Measurements from ENCODE around the gene LCP2.
"Not testable (repeated sequence)": the region's sequence is repeated elsewhere in the genome, so short reads cannot be mapped to it uniquely, and the experiment has no call there.

LCP2 gene

DNA sequence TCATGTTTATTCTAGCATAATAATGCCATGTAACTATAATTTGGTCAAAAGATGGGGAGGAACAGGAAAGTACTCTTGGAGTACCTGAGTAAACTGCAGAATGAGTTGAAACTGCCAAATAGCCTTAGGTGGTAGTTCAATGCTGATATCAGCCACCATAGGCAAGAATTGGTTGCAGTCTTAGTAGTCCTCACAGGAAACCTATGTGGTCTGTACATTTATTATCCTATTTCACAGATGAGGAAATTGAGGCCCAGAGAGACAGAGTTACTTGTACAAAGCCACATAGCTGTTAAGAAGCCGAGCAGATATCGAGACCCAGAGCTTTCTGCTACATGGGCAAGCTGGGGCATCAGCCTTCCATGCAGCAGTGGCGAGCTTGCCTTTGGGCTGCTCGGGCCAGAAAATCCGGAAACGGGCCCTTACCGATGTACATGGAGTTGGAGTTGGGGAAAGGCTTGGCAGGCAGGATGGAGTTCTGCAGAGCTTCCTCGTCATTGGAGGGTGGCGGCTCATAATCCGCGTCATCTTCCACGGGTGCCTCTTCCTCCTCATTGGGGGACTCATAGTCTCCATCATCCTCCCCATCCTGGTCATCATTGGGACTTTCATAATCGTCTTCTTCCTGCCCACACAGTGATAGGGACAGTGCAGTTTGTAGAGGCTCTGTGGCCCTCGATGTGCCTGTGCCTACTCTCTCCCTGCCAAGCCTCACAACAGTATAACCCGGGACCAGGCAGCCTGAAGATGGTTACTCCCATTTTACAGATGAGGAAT, 27.1 kb downstream of the LCP2 start:
- DNase-seq: no peak

DNA sequence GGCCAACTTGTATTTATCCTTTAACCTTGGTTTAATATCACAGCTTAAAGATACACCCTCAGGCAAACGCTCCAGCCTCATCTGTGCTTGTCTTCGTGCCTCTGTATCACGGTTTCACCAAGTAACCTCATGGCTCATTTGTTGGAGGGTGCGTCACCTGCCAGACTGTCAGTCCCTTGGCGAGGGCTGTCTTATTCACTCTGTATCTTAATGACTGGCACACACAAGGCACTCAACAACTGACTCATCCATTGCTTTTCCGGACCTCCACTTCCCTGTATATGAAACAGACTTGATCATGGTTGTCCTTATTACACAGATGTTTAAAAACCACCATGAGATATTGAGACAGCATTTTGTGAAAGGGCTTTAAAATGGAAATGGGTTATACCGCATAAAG, 28.0 kb downstream of the LCP2 start:
- no peak for DNase-seq

DNA sequence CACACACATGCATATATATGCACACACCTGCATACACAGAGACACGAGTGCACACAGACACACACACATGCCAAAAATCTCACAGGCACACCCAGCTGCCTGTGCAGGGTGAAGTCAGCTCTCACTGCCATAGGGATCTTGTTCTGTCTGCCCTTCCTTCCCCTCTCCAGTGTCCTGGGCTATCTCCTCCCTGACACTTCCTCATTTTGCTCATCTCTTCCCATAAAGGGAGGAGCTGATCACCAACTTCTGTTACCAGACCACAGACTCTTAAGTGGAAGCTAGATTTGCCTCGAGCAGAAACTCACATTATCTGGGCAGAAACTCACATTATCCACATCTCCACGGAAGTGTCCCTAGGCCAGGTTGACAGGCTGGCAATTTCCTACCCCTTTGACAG, 28.7 kb downstream of the LCP2 start:
- DNase-seq: no peak

DNA sequence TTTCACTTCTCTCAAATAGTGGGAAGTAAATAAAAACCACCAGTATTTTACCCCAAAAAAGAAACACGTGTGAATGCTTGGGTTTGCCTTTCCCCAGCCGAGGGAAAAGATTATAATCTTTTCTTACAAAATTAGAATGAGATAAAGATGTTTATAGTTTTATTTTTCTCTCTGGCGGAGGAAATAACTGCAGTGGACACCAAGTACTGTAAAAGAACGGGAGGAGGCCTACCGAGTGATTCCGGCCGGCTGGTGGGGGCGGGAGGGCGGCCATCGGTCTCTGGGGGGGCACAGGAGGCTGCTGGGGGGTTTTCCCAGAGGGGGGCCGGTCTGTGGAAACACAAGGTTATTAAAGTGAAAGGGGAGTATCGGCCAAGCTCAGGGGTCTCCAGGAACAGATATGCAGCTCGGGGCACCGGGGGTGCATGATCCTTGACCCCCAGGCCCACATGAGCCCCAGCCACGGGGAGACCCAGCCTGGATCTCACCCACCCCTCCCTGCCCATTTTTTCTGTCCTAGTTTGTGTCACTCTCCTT, 29.4 kb downstream of the LCP2 start:
- DNase-seq: no peak

DNA sequence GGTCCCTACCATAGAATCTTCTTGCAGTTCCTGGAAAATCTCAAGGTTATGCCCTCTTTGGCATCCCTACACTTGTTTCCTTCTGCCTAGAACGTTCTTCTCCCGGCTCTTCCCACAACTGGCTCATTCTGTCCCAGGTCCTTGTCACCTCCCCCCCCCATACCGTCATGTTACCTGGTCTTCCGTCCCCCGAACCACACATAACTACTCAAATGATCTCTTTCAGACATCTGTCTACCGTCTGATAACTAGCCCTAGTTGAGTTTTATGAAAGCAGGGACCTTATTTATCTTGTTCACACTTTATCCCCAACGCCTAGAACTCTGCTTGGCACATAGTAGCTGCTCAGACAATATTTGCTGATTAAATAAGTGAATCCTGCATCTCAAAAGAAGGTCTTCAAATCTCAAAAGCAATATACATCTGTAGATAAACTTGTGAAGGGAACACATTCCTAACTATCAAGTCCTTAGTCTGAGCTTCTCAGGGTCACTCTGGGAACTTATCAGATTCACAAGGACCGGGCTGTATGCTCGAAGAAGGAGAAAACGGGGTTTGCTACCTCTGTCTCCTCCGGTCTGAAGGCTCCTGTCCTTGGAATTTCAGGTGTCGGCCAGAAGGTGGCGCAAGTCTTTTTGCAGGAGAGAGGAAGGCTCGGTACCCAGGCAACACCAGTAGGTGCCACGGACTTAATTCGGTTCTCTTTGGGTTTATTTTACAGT, 30.0 kb downstream of the LCP2 start:
- peak; percentile 59 for DNase-seq

DNA sequence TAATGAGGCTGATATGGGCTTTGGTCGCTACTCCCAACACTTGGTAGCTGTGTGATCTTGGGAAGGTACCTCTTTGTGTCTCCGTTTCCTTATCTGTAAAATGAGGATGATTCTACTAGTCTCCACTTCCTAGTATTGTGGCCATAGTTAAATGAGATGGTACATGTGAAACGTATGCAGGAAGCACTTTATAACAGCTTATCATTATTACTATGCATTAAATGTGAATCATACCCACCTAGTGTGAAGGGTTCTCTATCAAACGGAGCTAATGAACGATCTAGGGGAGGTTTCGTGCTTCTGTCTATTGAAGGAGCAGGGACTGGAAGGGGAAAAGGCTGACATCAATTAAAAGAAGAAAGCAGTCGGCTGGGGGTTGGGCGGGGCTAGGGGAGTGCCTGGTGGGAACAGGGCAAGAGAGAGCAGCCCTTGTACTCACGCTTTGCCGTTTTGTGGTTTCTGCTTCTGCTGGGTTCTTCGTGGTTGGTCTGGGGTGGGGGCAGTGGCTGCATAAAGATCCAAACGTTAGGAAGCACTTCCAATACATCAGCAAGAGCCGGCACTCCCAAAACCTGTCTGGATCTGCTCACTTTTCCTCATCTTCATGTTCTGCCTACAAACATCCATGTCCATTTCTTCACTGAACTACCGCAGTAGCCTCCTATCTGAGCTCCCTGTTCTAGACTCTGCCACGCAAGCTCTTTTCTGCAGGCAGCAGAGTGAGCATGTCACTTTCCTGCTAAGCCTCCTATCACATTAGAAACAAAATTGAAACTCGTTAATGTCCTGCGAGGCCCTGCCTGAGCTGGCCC, 30.8 kb downstream of the LCP2 start:
- DNase-seq: peak; percentile 59

DNA sequence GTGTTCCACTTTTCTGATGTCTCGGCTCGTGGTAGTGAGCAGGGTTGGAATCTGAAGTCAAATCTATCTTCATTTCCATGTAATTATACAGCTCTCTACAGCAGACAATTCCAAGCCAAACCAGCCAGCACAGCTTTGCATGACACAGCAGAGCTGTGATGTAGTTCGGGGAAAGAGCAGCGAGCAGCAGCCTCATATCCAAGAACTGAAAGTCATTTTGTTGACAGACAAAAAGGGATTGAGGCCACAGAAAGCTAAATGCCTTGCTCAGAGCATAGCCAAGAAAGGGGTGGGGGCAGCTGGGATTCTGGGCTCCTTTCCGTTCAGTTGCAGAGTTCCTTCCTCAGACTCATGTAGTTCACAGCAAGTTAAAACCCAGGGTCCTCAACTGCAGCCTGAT, 32.1 kb downstream of the LCP2 start:
- no peak for DNase-seq

DNA sequence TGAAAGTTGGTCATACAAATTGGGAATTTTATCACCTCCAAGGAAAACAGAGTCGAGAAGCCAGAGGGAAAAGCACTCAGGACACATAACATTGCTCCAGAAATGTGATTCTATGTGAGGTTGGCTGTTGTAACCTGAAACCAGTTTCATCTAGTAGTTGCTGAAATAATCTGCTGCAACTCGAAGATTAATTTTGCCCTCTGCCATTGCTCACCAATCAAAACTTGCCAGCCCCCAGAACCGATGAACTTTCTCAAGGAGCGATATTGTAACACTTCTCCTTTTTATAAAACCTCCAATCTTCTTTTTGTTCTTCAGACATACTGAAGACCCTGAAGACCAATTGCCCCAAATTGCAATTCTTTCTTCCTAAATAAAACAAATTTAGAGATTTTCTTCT, 33.7 kb downstream of the LCP2 start:
- no peak for DNase-seq

DNA sequence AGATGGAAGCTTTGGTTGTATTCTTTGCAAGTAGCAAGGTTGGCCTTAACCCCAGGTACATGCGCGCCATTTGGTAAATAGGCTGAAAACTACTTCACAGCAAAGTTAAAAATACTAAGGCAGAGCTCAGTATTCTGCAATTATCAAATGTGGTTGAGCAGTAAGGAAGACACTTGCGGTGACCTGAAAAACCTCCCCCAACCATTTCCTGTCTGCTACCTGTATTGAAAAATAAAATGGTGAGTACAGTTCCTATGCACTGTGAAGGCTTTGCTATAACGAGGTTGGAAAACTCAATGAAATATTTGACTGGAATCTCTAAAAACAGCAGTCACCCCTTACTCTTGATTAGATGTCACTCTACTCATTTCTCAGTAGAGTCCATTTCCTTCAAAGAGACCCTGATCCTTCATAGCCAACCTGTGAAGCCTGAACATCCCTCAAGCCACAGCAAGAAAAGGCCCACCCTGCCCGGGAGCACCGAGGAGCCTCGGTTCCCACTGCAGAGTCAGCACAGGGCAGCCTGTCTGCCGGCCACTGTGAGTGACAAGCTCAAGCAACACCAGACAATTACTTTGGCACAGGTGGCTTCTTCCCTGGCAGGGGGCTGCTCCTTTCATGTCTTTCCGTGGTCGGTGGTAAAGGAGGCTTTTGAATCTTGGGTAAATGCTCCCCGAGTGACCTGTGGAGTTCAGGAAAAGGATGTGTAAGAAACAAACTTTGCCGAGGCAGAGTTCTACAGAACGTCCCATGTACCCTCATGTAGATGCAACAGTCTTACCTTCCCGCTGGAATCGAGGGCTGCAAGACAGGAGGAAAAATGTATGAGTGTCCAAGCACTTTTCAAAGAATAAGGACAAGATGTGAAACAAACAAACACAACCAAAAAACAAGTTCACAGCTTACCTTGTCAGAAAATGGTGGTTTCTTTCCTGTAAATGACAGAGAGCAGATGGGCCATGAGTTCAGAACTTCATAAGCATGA, 35.2 kb downstream of the LCP2 start:
- DNase-seq: peak; percentile 26

DNA sequence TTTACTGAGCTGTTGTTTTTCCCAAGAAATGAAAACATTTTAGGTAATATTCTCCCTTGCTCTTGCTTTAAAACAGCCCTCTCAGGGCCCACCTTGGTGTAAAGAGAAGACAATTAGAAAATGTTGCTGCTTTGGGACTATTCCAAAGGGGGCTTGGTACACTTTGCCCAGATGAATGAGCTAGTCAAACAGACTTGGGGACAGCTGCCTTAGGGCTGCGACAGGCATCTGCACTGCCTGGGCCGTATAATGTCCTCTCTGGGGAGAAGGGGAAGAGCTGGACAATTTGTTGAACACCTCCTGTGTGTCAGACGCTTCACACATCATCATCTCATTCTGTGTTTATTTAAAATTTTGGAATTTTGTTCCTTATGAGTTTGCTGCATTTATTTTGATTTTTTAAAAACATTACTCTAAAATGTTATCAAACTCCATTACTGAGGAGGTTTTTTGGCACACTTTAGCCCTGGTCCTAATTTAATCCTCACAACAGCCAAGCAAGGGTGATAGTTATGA, 36.0 kb downstream of the LCP2 start:
- DNase-seq: no peak

DNA sequence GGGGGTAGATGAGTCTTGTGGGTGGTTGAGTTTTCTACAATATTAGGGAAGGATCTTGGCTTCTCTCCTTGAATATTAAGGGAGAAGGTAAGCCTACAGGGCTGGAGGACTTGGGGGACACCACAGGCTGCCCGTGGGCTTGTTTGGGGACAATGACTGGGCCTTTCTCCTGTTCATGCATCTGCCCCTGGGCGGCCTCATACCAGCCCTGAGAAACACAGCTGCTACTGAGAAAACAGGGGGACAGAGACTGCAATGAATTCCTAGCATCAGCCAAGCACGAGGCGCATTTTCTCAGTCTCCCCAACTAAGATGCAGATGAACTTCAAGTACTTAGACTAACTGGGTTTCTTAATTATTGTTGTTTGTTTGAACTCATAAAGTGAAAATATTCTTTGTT, 40.2 kb downstream of the LCP2 start:
- no peak for DNase-seq

DNA sequence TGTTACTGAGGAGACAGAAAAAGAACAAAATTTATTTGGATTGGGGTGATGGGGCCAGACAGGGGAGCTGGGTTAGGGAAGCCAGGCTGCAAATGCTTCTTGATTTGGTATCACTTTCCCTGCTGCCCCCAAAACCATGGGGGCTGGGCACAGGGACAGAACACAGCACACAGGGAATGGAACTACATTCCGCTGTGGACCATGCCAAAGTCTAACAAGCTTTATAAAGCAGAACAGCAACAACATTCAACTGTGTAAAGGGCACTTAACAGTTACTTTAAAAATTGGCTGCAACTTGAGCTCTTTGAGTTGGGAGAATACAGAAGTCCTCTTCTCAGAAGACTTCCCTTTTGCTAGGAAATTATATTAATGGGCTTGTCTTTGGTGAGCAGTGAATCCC, 41.0 kb downstream of the LCP2 start:
- DNase-seq: no peak

DNA sequence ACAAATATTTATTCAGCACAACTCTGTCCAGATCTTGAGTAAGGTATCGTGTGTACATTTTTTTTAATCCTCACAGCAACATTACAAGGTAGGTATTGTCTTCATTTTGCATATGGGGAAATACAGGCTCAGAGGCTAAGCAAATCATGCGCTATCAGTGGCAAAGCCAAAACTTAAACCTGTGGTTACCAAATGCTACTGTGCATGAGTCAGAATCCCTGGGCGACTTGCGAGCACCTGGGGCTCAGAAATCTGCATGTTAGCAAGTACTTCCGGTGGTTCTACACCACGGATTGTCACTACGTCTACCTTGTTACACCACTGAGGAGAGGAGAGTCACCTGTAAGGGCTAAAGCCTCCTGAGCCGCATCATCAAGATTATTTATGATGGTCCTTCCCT, 43.5 kb downstream of the LCP2 start:
- peak; percentile 30 for DNase-seq

DNA sequence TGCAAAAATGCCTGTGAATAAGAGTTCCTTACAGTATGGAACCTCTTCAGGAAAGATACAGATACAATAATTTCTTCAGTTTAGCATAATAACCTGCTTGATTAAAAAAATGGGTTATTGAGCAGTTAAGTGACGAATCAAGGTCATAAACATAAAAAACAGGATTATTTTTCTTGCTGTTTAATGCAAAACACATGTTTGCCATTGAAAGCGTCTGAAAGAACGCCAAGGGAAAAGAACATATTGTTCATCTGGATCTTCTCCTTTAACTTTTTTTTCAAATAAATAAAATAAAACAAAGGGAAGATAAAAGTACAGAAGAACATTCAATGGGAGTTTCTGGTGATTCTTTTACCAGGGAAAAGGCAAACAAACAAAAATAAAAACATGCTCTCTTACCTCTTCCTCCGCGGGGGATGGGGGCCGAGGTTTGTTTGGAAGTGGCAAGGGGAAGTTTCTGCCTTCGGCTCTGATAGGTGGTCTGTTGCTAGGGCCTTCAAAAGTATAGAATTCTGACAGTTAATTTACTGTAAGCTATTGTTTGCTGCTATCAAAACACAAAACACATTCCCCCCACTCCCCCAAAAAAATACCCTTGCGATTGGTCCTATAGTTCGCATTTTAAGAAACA, 44.7 kb downstream of the LCP2 start:
- no peak for DNase-seq

DNA sequence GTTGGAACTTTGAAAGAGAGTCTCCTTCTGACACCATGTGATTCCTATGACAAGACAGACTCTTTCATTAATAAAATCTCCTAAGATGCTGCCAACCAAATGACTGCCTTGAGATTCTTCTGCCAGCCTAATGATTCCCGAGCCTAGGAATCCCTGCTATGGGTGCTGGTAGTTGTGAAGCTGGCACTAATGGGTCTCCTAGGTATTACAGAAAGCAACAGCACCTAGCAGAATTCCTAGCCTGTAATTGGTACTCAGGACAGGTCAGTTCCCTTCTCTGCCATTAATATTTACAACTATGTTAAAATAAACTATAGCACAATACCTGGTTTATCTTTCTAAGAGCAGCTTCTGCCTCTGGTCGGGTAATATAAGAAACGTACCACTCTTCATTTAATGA, 45.5 kb downstream of the LCP2 start:
- DNase-seq: no peak

DNA sequence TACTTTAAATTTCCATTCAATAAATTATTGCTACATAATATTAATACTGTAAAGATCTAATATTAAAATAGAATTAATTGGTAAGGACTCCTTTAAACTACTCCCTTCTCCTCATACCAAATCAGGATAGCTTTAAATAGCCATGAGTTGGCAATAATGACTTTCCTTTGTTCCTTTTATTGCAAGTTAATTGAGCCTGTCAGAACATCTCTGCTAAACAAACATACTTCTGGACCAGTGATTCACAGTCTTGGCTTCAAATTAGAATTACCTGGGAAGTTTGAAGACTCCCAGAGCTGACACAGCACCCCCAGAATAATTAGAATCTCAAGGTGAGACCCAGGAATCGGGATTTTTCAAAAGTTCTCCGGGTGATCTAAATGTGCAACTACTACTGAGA, 46.1 kb downstream of the LCP2 start:
- DNase-seq: no peak

DNA sequence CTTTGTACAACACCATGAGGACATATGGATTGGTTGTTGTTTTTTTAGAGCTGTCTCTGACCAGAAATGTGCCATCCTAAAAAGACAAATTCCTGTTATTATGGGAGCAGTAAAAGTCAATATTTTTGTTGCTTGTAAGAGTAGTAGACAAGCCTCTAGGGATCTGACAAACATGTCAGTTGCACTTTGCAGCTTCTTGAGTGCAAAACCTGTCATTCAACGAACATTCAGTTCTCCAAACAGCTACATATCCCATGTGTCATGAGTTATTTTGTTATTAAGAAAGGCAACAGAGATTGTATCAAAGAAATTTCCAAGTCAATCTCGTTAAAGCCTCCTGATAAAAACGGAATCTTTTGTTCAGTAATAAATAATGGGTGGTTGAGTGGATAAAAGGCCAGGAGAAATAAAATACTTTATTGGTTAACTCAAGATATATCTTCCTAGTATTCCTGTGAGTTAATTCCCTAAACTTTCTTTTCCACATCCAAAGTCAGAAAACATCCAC, 46.7 kb downstream of the LCP2 start:
- DNase-seq: no peak

DNA sequence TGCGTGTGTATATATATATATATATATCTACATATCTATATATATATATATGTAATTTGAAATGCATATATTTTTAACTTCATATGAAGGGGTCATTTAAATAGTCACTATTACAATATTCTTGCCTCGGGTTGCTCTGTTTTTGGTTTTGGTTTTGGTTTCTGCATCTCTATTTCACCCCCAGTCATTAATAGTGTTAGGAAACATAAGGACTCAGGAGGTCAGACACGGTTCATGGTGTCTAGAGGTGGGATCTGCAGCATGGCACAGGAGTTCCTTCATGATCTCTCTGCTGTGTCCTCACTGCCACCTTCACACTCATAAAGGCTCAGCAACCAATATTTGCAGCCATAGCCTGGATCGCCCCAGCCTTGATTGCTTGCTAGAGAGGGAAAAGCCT, 48.2 kb downstream of the LCP2 start:
- no peak for DNase-seq

DNA sequence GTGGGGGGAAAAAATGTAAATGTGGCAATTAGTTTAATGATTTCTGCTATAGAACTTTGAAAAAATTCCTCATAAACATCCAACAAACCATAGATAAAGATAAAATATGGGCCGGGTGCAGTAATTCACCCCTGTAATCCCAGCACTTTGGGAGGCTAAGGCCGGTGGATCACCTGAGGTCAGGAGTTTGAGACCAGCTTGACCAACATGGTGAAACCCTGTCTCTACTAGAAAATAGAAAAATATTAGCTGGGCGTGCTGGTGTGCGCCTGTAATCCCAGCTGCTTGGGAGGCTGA, 48.7 kb downstream of the LCP2 start:
- DNase-seq: not testable (repeated sequence)

DNA sequence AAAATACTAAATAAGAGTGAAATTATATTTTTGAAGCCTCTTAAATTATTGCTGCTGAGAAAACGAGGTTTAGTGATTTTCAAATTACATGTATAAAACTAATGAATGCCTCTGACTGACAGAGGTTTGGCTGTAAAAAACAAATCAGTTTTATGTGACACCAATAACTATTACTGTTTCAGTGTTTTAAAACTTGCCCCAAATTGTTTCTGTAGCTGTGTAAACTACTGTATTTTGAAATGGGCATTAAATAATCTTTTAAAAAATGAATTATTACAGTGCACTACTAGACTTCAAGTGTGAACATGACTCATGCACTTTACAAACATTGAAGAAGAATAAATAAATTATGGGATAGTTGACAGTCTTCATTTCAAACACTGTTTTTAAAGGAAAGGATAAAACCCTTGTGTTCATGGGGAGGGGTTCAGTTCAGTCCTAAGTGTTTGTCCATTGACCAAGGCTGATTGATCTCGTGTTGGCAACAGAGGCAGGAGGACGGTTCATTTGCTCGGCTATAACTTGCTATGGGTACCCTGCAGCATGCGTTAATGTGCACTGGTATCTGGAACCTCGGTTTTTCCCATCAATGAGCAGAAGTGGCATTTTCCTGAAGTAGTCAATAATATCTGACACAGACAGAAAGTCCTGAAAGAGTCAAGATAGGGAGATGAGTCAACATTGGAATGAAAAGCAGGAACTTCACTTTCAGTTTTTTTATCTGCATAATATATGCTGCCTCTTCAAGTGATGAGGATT, 49.2 kb downstream of the LCP2 start:
- no peak for DNase-seq

DNA sequence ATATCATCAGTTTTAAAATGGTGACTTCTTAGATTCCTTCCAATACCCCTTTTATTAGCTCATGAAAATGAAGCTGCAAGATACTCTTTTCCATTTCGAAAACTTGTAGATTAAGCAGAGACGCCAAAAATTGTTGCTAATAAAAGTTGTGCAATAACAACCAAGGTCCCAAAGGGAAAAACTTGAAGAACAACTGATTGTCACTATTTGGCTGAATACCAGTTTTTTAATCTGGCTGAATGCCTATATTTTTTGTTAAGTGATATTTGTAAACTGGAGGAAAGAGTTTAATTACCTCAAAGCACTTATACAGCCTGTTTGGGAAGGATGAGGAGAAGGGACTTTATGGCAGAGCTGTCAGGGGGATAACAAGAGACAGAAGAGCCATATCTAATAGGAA, 50.2 kb downstream of the LCP2 start:
- DNase-seq: no peak

Measured in effector CD8-positive, alpha-beta T cell (primary cell).